GM19023 (cell line): ENCODE measurements around the gene HS6ST3.
"Not testable (repeated sequence)": the region's sequence is repeated elsewhere in the genome, so short reads cannot be mapped to it uniquely, and the experiment has no call there.

ENCODE experiments used
- ATAC-seq: cut with Tn5 transposase; IDR thresholded peaks from one replicate; pipeline ENCODE4 v1.9.1; 2021; ENCODE audit warnings: mild to moderate bottlenecking, moderate library complexity; ENCODE audit not compliant: unreplicated experiment

Gene HS6ST3

DNA sequence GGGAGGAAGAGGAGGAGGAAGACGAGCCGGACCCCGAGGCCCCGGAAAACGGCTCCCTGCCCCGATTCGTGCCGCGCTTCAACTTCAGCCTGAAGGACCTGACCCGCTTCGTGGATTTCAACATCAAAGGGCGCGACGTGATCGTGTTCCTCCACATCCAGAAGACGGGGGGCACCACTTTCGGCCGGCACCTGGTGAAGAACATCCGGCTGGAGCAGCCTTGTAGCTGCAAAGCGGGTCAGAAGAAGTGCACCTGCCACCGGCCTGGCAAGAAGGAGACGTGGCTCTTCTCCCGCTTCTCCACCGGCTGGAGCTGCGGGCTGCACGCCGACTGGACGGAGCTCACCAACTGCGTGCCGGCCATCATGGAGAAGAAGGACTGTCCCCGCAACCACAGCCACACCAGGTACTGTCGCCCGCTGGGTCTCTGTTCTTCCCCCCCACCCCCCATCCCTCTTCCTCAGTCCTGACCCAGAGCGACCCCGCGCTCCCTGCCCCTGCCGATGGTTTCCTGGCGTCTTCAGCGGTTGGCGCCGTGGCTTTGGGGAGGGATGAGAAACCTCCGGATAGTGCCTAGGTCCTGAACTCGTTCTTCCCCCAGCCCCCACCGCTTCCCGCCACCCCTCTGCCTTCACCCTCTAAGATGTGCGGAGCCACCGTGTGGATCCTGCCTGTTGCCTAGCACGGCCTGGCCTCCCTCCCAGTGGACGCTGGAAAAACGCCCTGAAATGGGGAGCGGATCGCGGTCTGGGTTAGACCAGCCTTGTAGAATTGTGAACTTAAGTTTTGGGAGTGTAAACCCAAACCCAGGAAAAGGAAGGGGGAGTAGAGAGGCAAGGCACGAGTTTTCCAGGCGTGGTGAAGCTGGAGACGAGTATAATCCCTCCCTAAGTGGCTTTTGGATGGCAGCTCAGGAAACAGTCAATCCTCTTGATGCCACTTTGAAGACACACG lies 1.5 kb downstream of the HS6ST3 start:
- ATAC-seq, result no peak

DNA sequence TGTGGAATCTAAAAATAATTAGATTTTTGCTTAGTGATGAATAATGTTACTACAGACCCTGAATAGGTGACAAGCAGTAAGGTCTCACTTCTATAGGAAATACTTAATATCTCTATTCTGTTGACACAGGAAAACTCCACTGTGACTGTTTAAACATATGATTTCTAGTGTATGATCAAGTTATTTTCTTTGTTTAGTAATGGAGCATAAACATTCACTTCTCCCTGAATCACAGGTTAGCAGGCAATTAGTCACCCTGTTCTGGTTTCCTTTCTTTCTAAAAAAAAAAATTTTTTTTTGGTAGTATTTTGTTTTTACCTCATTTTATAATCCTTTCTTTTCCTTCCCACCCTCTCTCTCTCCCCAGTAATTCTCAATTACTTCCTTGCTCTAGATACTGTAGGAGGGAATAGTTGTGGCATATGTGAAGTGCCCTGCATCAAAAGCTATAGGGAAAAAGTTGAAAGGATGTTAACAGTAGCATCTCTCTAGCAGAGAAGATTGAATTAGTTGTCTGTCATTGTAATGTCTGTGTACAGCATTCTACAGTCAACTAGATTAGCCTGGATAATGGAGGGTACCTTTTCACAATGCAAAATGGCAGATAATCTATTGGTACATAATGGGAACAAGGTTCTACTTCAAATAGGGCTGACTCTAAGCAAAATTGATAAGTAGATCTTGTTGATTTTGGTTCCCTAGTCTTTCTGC lies 3.5 kb downstream of the HS6ST3 start:
- no peak for ATAC-seq

DNA sequence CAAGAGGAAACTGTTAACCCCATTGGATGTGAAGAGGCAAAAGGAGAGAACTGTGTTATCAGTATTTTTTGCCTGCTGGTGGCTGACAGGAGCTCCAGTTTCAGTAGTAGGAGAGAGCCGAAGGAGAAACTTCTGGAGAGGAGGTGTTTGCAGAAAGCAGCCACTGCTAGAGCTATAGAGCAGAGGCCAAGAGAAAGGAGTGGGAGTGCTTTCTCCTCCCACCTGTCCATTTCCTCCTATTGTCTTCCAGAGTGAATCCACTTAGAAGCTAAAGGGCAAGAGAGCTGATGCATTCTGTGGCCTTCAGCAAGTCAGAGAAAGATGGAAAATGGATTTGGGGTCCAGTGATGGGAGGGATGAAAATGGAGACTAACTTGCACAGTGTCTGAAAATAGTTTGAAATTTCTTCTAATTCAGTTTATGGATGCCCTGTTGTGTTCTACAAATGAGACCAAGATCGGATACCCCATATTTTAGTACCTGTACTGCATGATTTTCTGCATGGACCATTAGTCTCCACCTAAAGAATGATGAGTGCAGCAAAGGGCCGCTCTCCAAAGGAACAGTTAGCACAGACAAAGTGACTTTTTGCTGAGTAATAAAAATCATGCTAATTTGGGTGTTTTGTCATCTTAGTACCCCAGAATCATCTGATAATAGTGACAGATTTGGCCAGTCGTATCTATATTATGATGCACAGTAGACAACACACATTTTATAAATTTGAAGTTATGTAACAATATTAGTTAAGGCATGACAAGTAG lies 10.7 kb downstream of the HS6ST3 start:
- no peak for ATAC-seq

DNA sequence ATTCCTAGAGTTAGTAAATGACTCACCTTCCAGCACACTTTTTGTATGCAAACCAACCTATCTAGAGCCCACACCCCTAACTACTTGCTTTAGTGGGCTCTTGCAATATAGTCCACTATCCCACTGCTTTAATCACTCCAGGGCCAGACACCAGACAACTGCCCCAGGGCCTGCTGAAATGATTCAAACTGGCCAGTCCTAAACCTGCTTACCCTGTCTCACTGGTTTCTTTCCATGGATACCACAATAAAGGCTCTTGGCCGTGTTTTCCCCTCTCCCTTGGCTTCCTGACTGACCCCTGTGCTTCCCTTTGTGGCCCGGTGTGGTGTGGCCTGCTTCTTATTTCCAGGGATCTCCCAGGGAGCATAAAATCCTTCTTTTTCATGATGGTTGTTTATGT lies 14.6 kb downstream of the HS6ST3 start:
- ATAC-seq, result no peak

DNA sequence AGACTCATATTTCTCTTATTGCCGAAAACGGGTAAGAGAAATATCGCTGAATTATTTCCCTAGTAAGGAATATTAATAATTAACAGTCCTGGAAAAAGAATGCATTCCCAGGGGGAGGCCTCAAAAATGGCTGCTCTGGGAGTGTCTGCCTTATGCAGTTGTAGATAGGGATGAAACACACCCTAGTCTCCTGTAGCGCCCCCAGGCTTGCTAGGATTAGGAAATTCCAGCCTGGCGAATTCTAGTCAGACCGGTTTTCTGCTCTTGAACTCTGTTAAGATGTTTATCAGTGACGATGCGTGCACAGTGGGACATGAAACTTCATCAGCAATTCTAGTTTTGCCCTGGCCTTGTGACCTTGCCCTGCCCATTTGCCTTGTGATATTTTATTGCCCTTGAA lies 18.2 kb downstream of the HS6ST3 start:
- ATAC-seq, result not testable (repeated sequence)

DNA sequence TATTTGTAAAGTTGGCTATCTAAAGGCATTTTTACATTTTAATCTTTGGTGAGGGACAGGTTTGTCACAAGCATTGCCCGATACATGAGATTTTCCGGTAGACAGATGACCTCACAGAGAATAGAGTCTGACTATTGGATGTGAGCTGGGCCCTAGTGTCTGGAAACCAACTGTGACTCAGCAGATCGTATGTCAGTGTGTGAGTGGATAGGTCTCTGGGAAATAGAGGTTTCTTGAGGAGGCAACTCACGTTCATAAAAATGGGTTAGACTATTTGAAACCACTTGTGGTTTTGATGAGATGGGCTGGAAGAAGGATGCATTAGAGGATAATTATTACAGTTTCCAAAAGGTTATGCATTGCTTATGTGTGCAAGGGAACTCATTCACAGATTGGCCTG lies 19.2 kb downstream of the HS6ST3 start:
- no peak for ATAC-seq

DNA sequence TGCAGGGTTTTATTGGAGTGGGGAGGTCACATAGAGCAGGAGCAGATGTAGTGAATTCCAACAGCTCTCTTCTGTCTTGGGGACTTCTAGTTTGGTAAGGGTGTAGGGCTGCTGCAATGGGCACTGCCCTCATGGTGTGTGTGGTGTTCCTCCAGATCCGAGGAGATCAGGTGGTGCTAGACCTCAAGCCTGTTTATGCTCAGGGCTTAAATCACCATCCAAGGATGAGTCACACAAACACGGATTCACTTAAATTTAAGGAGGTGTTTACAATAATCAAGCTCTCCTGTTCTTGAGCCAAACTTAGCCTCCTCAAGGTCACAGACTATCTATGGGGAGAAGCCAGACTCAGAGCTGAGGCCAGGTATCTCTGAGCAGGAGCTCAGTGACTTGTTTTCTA lies 23.0 kb downstream of the HS6ST3 start:
- no peak for ATAC-seq

DNA sequence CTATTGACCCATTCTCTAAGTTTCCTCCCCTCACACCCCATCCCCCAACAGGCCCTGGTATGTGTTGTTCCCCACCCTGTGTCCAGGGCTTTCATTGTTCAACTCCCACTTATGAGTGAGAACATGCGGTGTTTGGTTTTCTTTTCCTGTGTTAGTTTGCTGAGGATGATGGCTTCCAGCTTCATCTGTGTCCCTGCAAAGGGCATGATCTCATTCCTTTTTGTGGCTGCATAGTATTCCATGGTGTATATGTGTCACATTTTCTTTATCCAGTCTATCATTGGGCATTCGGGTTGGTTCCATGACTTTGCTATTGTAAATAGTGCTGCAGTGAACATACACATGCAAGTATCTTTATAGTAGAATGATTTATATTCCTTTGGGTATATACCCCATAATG lies 25.5 kb downstream of the HS6ST3 start:
- not testable (repeated sequence) for ATAC-seq

DNA sequence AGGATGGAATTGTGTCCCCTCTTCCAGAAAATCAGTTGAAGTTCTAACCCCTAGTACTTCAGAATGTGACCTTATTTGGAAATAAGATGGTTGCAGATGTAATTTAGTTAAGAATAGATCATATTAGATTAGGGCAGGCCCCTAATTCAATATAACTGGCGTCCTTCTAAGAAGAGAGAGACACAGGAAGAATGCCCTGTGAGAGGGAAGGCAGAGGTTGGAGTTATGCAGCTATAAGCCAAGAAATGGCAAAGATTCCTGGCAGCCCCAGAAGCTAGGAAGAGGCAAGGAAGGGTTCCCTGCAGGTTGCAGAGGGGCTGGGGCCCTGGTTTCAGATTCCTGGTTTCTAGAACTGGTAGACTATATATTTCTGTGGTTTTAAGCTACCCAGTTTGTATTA lies 30.0 kb downstream of the HS6ST3 start:
- no peak for ATAC-seq

DNA sequence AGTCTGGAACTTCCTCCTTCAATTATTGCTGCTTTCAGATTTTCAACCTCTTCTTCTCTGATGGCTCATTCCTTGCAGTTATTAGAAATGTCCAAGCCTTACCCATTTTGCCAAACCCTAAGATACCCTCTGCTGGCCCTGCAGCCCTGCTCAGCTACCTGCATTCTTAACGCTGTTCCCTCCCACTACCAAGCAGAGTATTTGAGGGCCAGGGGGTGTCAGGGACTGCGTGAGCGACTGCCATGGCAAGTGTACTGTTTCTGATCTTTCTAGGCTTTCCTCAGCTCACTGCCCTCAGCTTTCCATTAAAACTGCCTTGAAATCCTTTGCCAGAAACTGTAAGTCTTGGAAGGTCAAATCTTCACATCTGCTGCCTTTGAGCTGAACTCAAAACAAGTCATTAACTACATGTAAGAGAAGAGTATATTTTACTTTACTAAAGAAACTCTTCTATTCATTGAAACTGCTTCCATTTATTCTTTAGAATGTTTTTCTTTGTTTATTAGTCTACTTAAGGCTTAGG lies 41.0 kb downstream of the HS6ST3 start:
- ATAC-seq, result no peak

DNA sequence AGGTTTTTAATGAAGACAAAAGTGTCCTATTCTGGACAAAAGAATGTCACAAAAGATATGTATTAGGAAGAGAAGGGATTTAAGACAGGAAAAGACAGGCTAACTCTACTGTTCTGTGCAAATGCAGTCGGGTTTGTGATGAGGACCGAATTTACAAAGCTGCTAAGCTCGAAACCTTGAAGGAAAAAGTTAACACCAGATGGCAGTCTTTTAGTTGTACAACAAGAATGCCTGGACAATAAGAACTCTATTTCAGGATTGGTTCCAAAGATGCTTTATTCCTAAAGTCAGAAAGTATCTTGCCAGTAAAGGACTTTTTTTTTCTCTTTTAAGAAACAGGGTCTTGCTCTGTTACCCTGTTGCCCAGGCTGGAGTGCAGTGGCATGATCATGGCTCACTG lies 51.1 kb downstream of the HS6ST3 start:
- ATAC-seq, result no peak

DNA sequence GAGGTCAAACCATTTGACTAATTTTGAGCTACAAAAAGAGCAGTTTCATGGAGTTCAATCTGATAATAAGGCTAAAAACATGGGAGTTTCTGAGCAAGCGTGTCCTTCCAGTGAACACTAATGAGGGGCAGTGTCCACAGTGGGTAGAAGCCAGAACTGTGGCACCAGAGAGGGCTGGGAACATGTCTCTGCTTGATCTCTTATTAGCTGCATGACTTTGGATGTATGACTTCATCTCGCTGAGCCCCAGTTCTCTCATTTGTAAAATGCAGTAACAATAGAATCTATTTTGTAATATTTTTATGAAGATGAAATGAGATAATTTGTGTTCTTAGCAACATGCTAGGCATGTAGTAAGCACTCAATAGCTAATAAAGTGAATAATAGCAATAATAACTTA lies 69.8 kb downstream of the HS6ST3 start:
- no peak for ATAC-seq

DNA sequence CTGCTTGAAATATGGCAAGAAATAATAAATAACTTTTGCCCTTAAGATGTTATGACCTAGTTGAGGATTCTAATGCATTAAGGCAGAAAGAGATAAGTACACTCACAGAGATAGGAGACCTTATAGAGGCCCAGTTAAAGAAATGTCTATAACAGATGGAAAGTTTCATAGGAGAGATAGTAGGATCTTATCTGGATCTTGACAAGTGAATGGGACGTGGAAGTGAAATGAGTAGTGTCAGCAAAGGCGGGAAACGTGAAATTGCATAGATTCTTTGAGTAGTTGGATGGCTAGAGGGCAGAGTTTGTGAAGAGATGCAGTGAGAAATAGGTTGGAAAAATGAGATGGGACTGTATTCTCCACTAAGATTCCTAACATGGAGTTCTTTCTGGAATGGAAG lies 71.2 kb downstream of the HS6ST3 start:
- ATAC-seq, result no peak

DNA sequence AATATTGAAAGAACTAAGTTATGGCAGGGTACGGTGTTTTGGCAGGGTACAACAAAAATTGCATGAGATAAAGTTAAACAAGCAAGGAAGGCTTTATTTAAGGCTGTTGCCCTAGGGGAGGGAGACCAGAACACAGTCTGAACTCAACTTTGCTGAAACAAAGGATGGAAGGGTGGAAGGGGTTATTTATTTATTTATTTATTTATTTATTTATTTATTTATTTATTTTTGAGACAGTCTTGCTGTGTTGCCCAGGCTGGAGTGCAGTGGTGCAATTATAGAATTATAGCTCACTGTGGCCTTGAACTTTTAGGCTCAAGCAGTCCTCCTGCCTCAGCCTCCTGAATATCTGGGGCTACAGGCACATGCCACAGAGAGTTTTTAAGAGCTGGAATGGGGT lies 75.9 kb downstream of the HS6ST3 start:
- ATAC-seq, result no peak

DNA sequence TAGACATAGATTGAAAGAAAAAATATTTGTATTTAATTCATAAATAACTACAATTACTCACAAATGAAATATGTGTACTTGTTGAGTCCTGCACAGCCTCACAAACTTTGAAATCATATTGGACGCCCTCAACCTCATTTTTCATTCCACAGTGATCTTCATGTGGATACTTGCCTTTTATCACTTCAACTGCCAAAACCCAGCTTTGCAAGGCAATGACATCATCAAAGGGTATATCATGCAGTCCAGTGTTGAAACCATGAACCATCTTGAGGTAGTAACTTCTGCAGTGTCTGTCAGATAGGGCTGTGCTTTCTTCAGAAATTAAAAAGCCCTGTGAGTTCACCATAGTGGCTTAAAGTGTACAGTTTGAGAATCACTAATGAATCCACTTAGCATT lies 82.2 kb downstream of the HS6ST3 start:
- ATAC-seq, result no peak

DNA sequence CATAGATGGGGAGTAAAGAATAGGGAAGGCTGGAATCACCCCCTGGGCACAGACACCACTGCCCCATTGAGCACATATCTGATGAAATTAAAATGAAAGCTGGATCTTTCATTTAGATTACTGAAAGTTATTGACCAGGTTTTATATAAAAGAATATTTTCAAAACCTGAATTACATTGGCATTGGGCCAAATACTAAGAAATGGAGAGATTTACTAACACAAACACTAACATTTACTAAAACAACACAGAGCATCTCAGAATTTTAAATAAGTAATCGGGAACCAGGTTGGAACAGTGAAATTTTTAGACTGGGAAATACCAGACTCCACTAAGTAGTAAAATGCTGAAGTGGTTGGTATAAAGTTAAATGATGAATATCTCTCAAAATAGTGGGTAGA lies 88.9 kb downstream of the HS6ST3 start:
- no peak for ATAC-seq

DNA sequence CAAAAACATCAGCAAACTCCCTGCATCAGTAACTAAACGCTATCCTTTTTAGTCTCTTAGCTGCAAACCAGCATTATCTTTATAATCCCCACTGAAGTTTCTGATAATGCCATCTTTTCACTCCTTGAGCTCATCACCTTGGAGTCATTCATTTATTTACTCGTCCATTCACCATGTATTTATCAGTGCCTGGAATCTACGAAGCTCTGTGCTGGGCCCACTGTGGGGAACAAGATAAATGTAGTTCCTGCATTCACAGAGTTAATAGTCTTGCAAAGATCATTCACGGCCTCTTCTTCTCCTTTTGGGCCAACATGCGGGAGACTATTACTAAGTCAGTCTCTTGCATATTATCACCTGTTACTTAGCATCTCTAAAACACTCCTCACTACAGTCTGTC lies 89.4 kb downstream of the HS6ST3 start:
- no peak for ATAC-seq

DNA sequence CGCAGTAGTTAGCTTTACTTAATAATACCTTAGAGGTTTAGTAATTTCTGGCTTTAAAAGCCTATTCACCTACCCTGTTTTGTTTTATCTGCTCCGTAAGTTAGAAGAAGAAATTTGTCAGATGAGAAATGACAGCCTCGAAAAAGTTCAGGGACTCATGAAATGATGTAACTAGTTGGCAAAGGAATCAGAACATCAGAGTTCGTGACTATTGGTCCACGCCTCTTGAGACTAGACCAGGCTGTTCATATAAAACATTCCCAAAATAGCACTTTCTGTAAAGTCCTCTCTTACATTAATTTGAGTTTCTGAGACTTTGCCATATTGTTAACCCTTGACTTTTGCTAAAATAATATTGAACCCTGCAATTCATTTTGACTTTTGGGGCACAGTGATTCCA lies 92.0 kb downstream of the HS6ST3 start:
- ATAC-seq, result no peak

DNA sequence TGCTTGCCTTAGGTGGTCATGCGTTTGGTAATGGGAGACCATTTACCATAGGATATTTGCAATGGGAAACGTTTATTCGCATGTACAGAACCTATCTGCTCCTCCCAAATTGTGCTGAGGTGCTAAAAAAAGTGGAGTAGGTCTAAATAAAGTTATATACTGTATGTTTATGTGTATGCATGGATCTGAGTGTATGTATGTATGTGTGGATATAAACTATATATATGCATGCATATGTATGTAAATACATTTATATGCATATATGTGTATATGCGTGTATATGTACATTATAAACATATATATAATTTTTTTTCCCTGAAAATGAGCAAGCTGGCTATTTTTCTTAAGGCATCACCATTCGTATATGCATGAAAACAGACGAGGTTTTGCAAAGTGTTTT lies 95.9 kb downstream of the HS6ST3 start:
- no peak for ATAC-seq

DNA sequence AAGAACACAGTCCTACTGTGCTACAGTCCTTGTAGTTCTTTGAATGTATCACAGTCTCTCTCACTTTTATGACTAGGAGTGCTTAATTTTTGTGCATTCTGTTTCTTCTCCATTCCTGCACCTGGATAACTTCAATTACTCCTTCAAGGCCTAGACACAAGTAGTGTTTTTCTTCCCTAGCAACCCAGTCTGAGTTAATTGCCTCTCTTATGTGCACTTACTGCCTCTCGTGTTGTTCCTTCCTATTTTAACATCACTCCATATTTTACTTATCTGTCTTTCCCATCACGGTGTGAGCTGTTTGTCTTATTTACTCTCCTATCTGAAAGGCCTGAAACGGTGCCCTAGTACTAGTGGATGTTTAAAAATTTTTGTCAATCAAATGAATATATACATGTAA lies 101.5 kb downstream of the HS6ST3 start:
- no peak for ATAC-seq

DNA sequence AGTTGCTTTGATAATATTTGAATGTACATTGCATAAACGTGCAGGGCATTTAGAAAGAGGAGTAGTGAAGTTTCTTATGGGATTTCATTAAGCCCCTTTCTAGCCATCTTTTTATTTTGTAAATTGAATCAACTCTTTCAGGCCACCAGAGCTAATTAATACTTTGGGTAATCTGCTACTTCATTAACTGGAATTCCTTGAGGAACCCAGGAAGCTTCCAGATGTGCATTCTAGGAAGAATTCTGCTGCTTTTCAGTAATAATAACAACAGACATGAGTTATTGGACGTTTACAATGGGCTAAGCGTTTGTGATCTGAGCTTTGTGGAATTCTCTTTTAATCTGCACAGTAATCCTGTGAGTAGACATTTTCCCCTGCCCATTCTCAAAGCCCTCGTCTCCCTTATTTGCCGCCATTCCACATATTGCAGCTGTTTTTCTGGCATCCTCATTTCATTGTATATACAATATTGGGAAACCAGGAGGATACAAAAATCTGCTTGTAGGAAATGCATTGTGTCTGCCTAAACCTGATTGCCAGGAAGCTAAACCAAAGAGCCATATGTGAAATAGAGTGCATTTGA lies 103.9 kb downstream of the HS6ST3 start:
- no peak for ATAC-seq
